GM23338 (cell line): ENCODE data around the gene GALNT13. TPM values are rescaled to one million over a fixed set of nuclear protein-coding genes. Genes with fewer than 3 reads are reported as not detected.

Experiments used
- ATAC-seq: fragments of 200-7000 bp; cut with Tn5 transposase; 3 replicates; pipeline ENCODE4 v1.9.1; 2020
- DNase-seq: peaks from one replicate; pipeline ENCODE4 v3.0.0-alpha.2; 2015; ENCODE audit warnings: low spot score
- H2AFZ ChIP-seq: fragments of 200-600 bp; sonication (generic); 2 replicates; pipeline ENCODE4 v1.8.0; 2016; ENCODE audit warnings: antibody characterized with exemption, mild to moderate bottlenecking, moderate library complexity
- H3F3A ChIP-seq: fragments of 200-600 bp; sonication (generic); replicated peaks from 2 replicates; pipeline ENCODE4 v1.8.0; 2017; ENCODE audit warnings: antibody characterized with exemption, mixed run types, low read depth
- H3K27ac ChIP-seq: fragments of 200-600 bp; sonication (generic); 2 replicates; pipeline ENCODE4 v1.6.1; 2016; ENCODE audit warnings: low read depth
- H3K27me3 ChIP-seq: fragments of 200-600 bp; sonication (generic); 2 replicates; pipeline ENCODE4 v1.8.0; 2016; ENCODE audit warnings: mild to moderate bottlenecking, mixed run types, moderate library complexity; ENCODE audit not compliant: insufficient read depth
- H3K36me3 ChIP-seq: fragments of 200-600 bp; sonication (generic); 2 replicates; pipeline ENCODE4 v1.8.0; 2016; ENCODE audit warnings: mild to moderate bottlenecking; ENCODE audit not compliant: insufficient read depth
- H3K4me1 ChIP-seq: fragments of 200-600 bp; sonication (generic); 2 replicates; pipeline ENCODE4 v1.8.0; 2016; ENCODE audit warnings: mild to moderate bottlenecking, moderate library complexity; ENCODE audit not compliant: insufficient read depth
- H3K4me2 ChIP-seq: fragments of 200-600 bp; sonication (generic); 2 replicates; pipeline ENCODE4 v1.7.1; 2017; ENCODE audit warnings: mixed run types
- H3K4me3 ChIP-seq: fragments of 200-600 bp; sonication (generic); 2 replicates; pipeline ENCODE4 v1.6.1; 2016; ENCODE audit warnings: mixed run types
- H3K79me2 ChIP-seq: fragments of 200-600 bp; sonication (generic); replicated peaks from 2 replicates; pipeline ENCODE4 v1.8.0; 2017; ENCODE audit warnings: mild to moderate bottlenecking; ENCODE audit not compliant: insufficient read depth
- H3K9me2 ChIP-seq: fragments of 200-600 bp; sonication (generic); 2 replicates; pipeline ENCODE4 v1.8.0; 2017; ENCODE audit not compliant: insufficient read depth
- H4K20me1 ChIP-seq: fragments of 200-600 bp; sonication (generic); replicated peaks from 2 replicates; pipeline ENCODE4 v1.8.0; 2017; ENCODE audit warnings: mild to moderate bottlenecking; ENCODE audit not compliant: insufficient read depth
- H3K27ac Mint-ChIP-seq: 2 replicates; pipeline ENCODE4 v1.8.0; 2020; ENCODE audit warnings: inconsistent platforms, mild to moderate bottlenecking, moderate library complexity, mixed read lengths
- H3K27me3 Mint-ChIP-seq: 3 replicates; pipeline ENCODE4 v1.8.0; 2022; ENCODE audit warnings: low read depth, mild to moderate bottlenecking, moderate library complexity, mixed read lengths, inconsistent platforms; ENCODE audit not compliant: insufficient read depth, poor library complexity
- H3K36me3 Mint-ChIP-seq: 3 replicates; pipeline ENCODE4 v1.8.0; 2021; ENCODE audit warnings: low read depth, mild to moderate bottlenecking, inconsistent platforms, moderate library complexity, mixed read lengths
- H3K4me1 Mint-ChIP-seq: 3 replicates; pipeline ENCODE4 v1.8.0; 2020; ENCODE audit warnings: mild to moderate bottlenecking, inconsistent platforms, mixed read lengths
- H3K4me3 Mint-ChIP-seq: 3 replicates; pipeline ENCODE4 v1.8.0; 2021; ENCODE audit warnings: moderate library complexity, mild to moderate bottlenecking, inconsistent platforms, mixed read lengths
- H3K9me3 Mint-ChIP-seq: 3 replicates; pipeline ENCODE4 v1.8.0; 2020; ENCODE audit warnings: moderate library complexity, mild to moderate bottlenecking, inconsistent platforms, mixed read lengths
- CREB1 ChIP-seq: fragments of 250-450 bp; sonication (Bioruptor Pico); IDR thresholded peaks from 2 replicates; pipeline ENCODE4 v1.5.0; 2020; ENCODE audit warnings: low read depth, mild to moderate bottlenecking, moderate library complexity
- EZH2 ChIP-seq: fragments of 200-600 bp; sonication (generic); IDR thresholded peaks from one replicate; pipeline ENCODE4 v1.8.0; 2017; ENCODE audit warnings: antibody characterized with exemption, mild to moderate bottlenecking, low read depth; ENCODE audit not compliant: unreplicated experiment
- JUNB ChIP-seq: IDR thresholded peaks from one replicate; pipeline ENCODE4 v1.6.1; 2016; ENCODE audit warnings: antibody characterized with exemption; ENCODE audit not compliant: unreplicated experiment
- REST ChIP-seq: IDR thresholded peaks from one replicate; pipeline ENCODE4 v1.6.1; 2018; ENCODE audit warnings: antibody characterized with exemption; ENCODE audit not compliant: unreplicated experiment
- STAT1 ChIP-seq: IDR thresholded peaks from one replicate; pipeline ENCODE4 v1.6.1; 2016; ENCODE audit warnings: antibody characterized with exemption; ENCODE audit not compliant: unreplicated experiment
- ZNF462 ChIP-seq: fragments of 250-450 bp; sonication (Bioruptor Pico); IDR thresholded peaks from 2 replicates; pipeline ENCODE4 v1.5.0; 2020; ENCODE audit warnings: mild to moderate bottlenecking, moderate library complexity
- polyA plus RNA-seq: library from polyadenylated mRNA; unstranded; fragments of >200 nt; fragmentation: Nextera tagmentation; extraction: Ambion mirVana; gene quantifications from 2 replicates; pipeline ENCODE4 v1.2.1, GENCODE V29; 2016
- total RNA-seq: library from RNA; depleted of rRNA; stranded (reverse); fragments of >200 nt; shearing (Covaris generic); gene quantifications from 2 replicates; pipeline ENCODE4 v1.2.3, GENCODE V29; 2014
- TF ChIP-seq, protein P1 (sequence below), 2 experiments: fragments of 200-600 bp in 1 of 2; sonication (generic) in 1 of 2; conservative IDR thresholded peaks; 2 replicates each; pipeline versions ENCODE4 v1.5.1 to v1.6.1; 2016 to 2017; ENCODE audit warnings: antibody characterized with exemption in 2 of 2, low read depth in 2 of 2, mild to moderate bottlenecking in 2 of 2, moderate library complexity in 1 of 2

The GALNT13 gene
- total and polyA plus RNA-seq, 2 experiments from 2014 or later: 3.5 to 5.2 TPM

DNA sequence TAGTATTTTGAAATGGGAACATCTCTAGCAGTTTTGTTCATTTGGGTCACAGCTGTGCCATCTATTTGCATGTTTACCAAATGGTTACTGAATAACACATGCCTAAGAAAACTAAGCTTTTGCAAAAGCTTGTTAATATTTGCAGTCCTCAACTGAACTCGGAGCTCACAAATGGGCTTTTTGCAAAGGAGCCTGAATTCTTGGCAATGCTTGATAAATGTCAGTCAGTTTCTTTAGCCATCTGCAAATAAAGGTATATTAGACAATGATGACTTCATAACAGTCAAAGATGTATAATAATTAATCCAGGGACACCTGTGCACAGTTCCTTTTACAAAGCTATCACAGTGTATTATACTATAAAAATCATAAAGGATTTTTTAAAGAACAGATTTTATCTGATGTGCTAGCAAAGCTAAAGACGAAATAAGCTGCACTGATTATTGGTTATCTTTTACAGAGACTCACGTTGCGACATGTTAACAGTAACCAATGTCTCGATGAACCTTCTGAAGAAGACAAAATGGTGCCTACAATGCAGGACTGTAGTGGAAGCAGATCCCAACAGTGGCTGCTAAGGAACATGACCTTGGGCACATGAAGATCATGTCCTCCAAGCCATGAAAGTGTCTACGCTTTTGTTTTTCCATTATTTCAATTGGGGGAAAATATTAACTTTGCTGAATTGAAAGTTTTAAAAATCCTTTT lies 578.4 kb downstream of the GALNT13 start:
- no peak overlapping the region for H3K27ac ChIP-seq
- H3K27me3 ChIP-seq: no peaks in the 10 kb centered on the region
- no peaks in the 10 kb centered on the region for H3F3A ChIP-seq
- no peak overlapping the region for H3K4me3 ChIP-seq
- H3K9me3 Mint-ChIP-seq: no peaks in the 10 kb centered on the region
- ATAC-seq: no peak
- H3K27ac Mint-ChIP-seq: no peak overlapping the region; the same call in 1 of the 2 replicates
- no peaks in the 10 kb centered on the region for H4K20me1 ChIP-seq
- H3K4me1 Mint-ChIP-seq: no peaks in the 10 kb centered on the region
- H3K4me1 ChIP-seq: no peaks in the 10 kb centered on the region
- DNase-seq: no peak
- no peaks in the 10 kb centered on the region for H3K79me2 ChIP-seq
- no peak for TF ChIP-seq STAT1
- no peak for TF ChIP-seq CREB1 (CRISPR knock-in tag)
- TF ChIP-seq REST: no peak
- no peak for TF ChIP-seq EZH2
- no peak overlapping the region for H2AFZ ChIP-seq
- H3K4me2 ChIP-seq: no peak overlapping the region
- no peaks in the 10 kb centered on the region for H3K36me3 Mint-ChIP-seq
- H3K4me3 Mint-ChIP-seq: no peak overlapping the region
- no peaks in the 10 kb centered on the region for H3K36me3 ChIP-seq
- H3K9me2 ChIP-seq: no peaks in the 10 kb centered on the region
- H3K27me3 Mint-ChIP-seq: peaks cover 1% of the 10 kb centered on the region

- H3K27ac ChIP-seq: no peak overlapping the region
- H3K9me3 Mint-ChIP-seq: no peaks in the 10 kb centered on the region
- no peak for DNase-seq
- H3K79me2 ChIP-seq: no peaks in the 10 kb centered on the region
- no peaks in the 10 kb centered on the region for H3K4me1 ChIP-seq
- H3K4me2 ChIP-seq: no peak overlapping the region
- no peak overlapping the region for H3K4me3 Mint-ChIP-seq
- H2AFZ ChIP-seq: no peak overlapping the region
- no peak overlapping the region for H3K27ac Mint-ChIP-seq
- no peaks in the 10 kb centered on the region for H3K9me2 ChIP-seq
- no peaks in the 10 kb centered on the region for H3K4me1 Mint-ChIP-seq
- H3K4me3 ChIP-seq: no peak overlapping the region
- H3K36me3 Mint-ChIP-seq: no peaks in the 10 kb centered on the region
- ATAC-seq: no peak
- H3K36me3 ChIP-seq: no peaks in the 10 kb centered on the region
- H4K20me1 ChIP-seq: no peaks in the 10 kb centered on the region
- H3K27me3 ChIP-seq: no peaks in the 10 kb centered on the region
- peaks cover 1% of the 10 kb centered on the region for H3K27me3 Mint-ChIP-seq
- no peaks in the 10 kb centered on the region for H3F3A ChIP-seq
- TF ChIP-seq CREB1 (CRISPR knock-in tag): no peak
- TF ChIP-seq STAT1: no peak
- TF ChIP-seq ZNF462 (CRISPR knock-in tag): no peak
- TF ChIP-seq JUNB: no peak
- TF ChIP-seq, protein P1, sequence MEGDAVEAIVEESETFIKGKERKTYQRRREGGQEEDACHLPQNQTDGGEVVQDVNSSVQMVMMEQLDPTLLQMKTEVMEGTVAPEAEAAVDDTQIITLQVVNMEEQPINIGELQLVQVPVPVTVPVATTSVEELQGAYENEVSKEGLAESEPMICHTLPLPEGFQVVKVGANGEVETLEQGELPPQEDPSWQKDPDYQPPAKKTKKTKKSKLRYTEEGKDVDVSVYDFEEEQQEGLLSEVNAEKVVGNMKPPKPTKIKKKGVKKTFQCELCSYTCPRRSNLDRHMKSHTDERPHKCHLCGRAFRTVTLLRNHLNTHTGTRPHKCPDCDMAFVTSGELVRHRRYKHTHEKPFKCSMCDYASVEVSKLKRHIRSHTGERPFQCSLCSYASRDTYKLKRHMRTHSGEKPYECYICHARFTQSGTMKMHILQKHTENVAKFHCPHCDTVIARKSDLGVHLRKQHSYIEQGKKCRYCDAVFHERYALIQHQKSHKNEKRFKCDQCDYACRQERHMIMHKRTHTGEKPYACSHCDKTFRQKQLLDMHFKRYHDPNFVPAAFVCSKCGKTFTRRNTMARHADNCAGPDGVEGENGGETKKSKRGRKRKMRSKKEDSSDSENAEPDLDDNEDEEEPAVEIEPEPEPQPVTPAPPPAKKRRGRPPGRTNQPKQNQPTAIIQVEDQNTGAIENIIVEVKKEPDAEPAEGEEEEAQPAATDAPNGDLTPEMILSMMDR (conservative IDR thresholded peaks at IDR 0.05; ENCODE audit: low read depth in 2 of 2): no peak
Measured at GRCh38 chr2:154452471-154452870, 580.7 kb downstream of the GALNT13 start.
